A673 (cell line): ENCODE measurements around the gene CDKAL1. TPM values are rescaled to one million over a fixed set of nuclear protein-coding genes. Genes with fewer than 3 reads are reported as not detected.

Experiments
- BruUV-seq: library from RNA; stranded (reverse); fragments of 400-500 nt; replicated peaks from 2 replicates; lab custom pipeline; 2021; lab: Mats Ljungman, UMichigan
- CTCF ChIA-PET: fragments of 300-600 bp; sonication (Branson Sonifier 250); formaldehyde crosslinking; loops from one replicate; lab custom pipeline; 2022; ENCODE audit warnings: antibody characterized with exemption; lab: Charles Lee
- POLR2A ChIA-PET: fragments of 300-600 bp; sonication (Branson Sonifier 250); formaldehyde crosslinking; loops from one replicate; lab custom pipeline; 2022; ENCODE audit warnings: antibody characterized with exemption; ENCODE audit not compliant: low non-redundant PET; lab: Charles Lee
- DNase-seq: peaks from one replicate; pipeline ENCODE4 v3.0.0-alpha.2; 2015; ENCODE audit warnings: low spot score
- H3K27ac ChIP-seq: fragments of 200-600 bp; sonication (generic); 2 replicates; pipeline ENCODE4 v1.5.1; 2016; ENCODE audit warnings: mixed run types, low read depth, mild to moderate bottlenecking, mixed read lengths, antibody characterized with exemption, low read length; ENCODE audit not compliant: poor library complexity, severe bottlenecking
- H3K27me3 ChIP-seq: fragments of 200-600 bp; sonication (generic); replicated peaks from 2 replicates; pipeline ENCODE4 v1.6.1; 2017; ENCODE audit warnings: mixed run types, low read depth, mild to moderate bottlenecking, mixed read lengths, antibody characterized with exemption, low read length; ENCODE audit not compliant: insufficient read depth, poor library complexity
- H3K36me3 ChIP-seq: fragments of 200-600 bp; sonication (generic); 2 replicates; pipeline ENCODE4 v1.6.1; 2016; ENCODE audit warnings: mixed run types, mild to moderate bottlenecking, mixed read lengths, antibody characterized with exemption, low read length; ENCODE audit not compliant: insufficient read depth, poor library complexity, severe bottlenecking
- H3K4me1 ChIP-seq: fragments of 200-600 bp; sonication (generic); 2 replicates; pipeline ENCODE4 v1.6.1; 2017; ENCODE audit warnings: mixed run types, mild to moderate bottlenecking, mixed read lengths, antibody characterized with exemption, low read length; ENCODE audit not compliant: insufficient read depth, poor library complexity, severe bottlenecking
- H3K4me3 ChIP-seq: fragments of 200-600 bp; sonication (generic); 2 replicates; pipeline ENCODE4 v1.5.1; 2016; ENCODE audit warnings: low read depth, mixed run types, mild to moderate bottlenecking, mixed read lengths, low read length; ENCODE audit not compliant: poor library complexity, severe bottlenecking
- H3K9me3 ChIP-seq: fragments of 200-600 bp; sonication (generic); 2 replicates; pipeline ENCODE4 v1.6.1; 2016; ENCODE audit warnings: mixed run types, low read depth, mild to moderate bottlenecking, mixed read lengths, antibody characterized with exemption, low read length; ENCODE audit not compliant: poor library complexity, severe bottlenecking
- CTCF ChIP-seq: fragments of 300-800, 200-600 bp; sonication (generic); conservative IDR thresholded peaks from 2 replicates; pipeline ENCODE4 v1.5.1; 2017; ENCODE audit warnings: low read depth, mild to moderate bottlenecking, antibody characterized with exemption, low read length, moderate library complexity, mixed read lengths
- EZH2 ChIP-seq: fragments of 200-600 bp; sonication (generic); IDR thresholded peaks from 2 replicates; pipeline ENCODE4 v1.6.1; 2017; ENCODE audit warnings: borderline replicate concordance, low read depth, mild to moderate bottlenecking, mixed read lengths, antibody characterized with exemption, low read length; ENCODE audit not compliant: poor library complexity, severe bottlenecking
- intact Hi-C: fragments of 100-400 bp; cut with micrococcal nuclease; formaldehyde crosslinking; loops from one replicate; pipeline ENCODE4 v1.10.0; 2022; ENCODE audit not compliant: unreplicated experiment
- total RNA-seq: library from RNA; stranded (reverse); gene quantifications from 2 replicates; pipeline ENCODE4 v1.2.3, GENCODE V29; 2021

Gene CDKAL1
- total RNA-seq, 1 experiment from 2014 or later, result 35.5 TPM

- Histone ChIP-seq H3K4me3 (no peak overlapping the region), H3K4me1 (peaks cover 19% of the 10 kb centered on the region), H3K9me3 (no peaks in the 10 kb centered on the region), H3K36me3 (no peaks in the 10 kb centered on the region), H3K27ac (no peak overlapping the region), H3K27me3 (no peaks in the 10 kb centered on the region)
- ChIA-PET CTCF (no interaction called here), POLR2A (no interaction called here)
- DNase-seq, result no peak
- TF ChIP-seq EZH2, result no peak
- no peak for TF ChIP-seq CTCF
- no TSS peak for BruUV-seq
- intact Hi-C loops, result no loop called here
These were observed 577.0 kb downstream of the CDKAL1 start for GRCh38 chr6:21111093-21111725.

DNA sequence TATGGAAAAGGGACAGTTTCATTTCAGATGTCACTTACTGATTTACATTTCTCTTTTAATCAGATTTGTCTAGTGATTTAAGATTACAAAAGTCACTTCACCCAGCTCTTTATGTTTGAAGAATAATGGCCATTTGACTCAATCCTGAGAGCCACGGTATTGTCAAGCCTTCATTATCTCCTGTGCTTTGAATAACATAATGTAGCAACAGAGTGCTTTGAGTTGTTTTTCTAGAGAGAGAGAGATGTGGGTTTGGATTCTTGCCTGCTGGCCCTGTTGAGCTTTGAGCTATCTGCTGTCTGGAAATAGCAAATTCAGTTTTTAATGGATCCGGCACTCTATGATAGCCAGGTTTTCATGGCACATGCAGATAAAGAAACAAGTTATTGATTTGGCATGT is 580.9 kb downstream of the CDKAL1 start:
- Histone ChIP-seq H3K27me3 (no peaks in the 10 kb centered on the region), H3K4me3 (no peak overlapping the region), H3K27ac (no peak overlapping the region), H3K4me1 (peaks cover 8% of the 10 kb centered on the region), H3K36me3 (no peaks in the 10 kb centered on the region), H3K9me3 (no peaks in the 10 kb centered on the region)
- peak; percentile 4 for DNase-seq
- intact Hi-C loops, result no loop called here
- BruUV-seq, result no TSS peak
- ChIA-PET CTCF (no interaction called here), POLR2A (no interaction called here)
- no peak for TF ChIP-seq EZH2
- TF ChIP-seq CTCF, result no peak

- intact Hi-C loops, result no loop called here
- DNase-seq, result no peak
- BruUV-seq, result no TSS peak
These were observed 582.5 kb downstream of the CDKAL1 start for GRCh38 chr6:21116736-21117135.

More at GRCh38 chr6:21116736-21117135, 582.5 kb downstream of the CDKAL1 start:
- POLR2A ChIA-PET, result no interaction called here
- Histone ChIP-seq H3K4me1 (peaks cover 5% of the 10 kb centered on the region), H3K27me3 (no peaks in the 10 kb centered on the region), H3K9me3 (no peaks in the 10 kb centered on the region), H3K36me3 (no peaks in the 10 kb centered on the region), H3K27ac (no peak overlapping the region), H3K4me3 (no peak overlapping the region)
- CTCF ChIA-PET, result no interaction called here
- no peak for TF ChIP-seq EZH2
- TF ChIP-seq CTCF, result no peak
